GM12878 (cell line): Measurements from ENCODE around the gene ARRDC1. TPM values are rescaled to one million over a fixed set of nuclear protein-coding genes. Genes with fewer than 3 reads are reported as not detected.

ENCODE experiments used
- ATAC-seq: fragments of 200-7000 bp; cut with Tn5 transposase; 3 replicates; pipeline ENCODE4 v1.9.1; 2020; ENCODE audit warnings: mild to moderate bottlenecking, moderate library complexity
- BruUV-seq: library from RNA; stranded (reverse); fragments of 400-500 nt; replicated peaks from 2 replicates; lab custom pipeline; 2021; lab: Mats Ljungman, UMichigan
- CTCF ChIA-PET: fragments of 300-600 bp; sonication (Branson Sonifier 250); formaldehyde crosslinking; extraction: SDS; loops from one replicate; lab custom pipeline; 2021; ENCODE audit warnings: inconsistent platforms; lab: Yijun Ruan, JAX
- POLR2A ChIA-PET: fragments of 350-600 bp; formaldehyde crosslinking; extraction: SDS; loops from one replicate; lab custom pipeline; 2021; ENCODE audit warnings: inconsistent platforms; lab: Charles Lee
- RAD21 ChIA-PET: fragments of 300-600 bp; sonication (Branson Sonifier 250); formaldehyde crosslinking; loops from one replicate; lab custom pipeline; 2023; ENCODE audit warnings: antibody characterized with exemption; ENCODE audit not compliant: unreplicated experiment; lab: Charles Lee
- SMC1A ChIA-PET: fragments of 300-600 bp; sonication (Branson Sonifier 250); formaldehyde crosslinking; loops from one replicate; lab custom pipeline; 2023; ENCODE audit not compliant: unreplicated experiment, uncharacterized antibody; lab: Charles Lee
- DNase-seq: peaks from one replicate; pipeline ENCODE4 v3.0.0-alpha.2; 2011; ENCODE audit warnings: low read depth, low spot score
- FAIRE-seq: peaks from 3 replicates; lab custom pipeline; 2011; peaks lifted over from hg19 to GRCh38; lab: Jason Lieb, UNC
- H2AFZ ChIP-seq: 2 replicates; pipeline ENCODE4 v1.6.0; 2011; ENCODE audit warnings: low read depth, low read length, control low read depth; ENCODE audit not compliant: control insufficient read depth
- H3K27ac ChIP-seq: 2 replicates; pipeline ENCODE4 v1.5.1; 2011; ENCODE audit warnings: control low read depth; ENCODE audit not compliant: control insufficient read depth, insufficient read depth
- H3K27me3 ChIP-seq, 2 experiments: replicated peaks in 1 of 2; 2 replicates each; pipeline versions ENCODE4 v1.6.0 to v1.6.1; 2011; ENCODE audit warnings: low read length in 1 of 2; ENCODE audit not compliant: control insufficient read depth in 2 of 2, insufficient read depth in 2 of 2
- H3K36me3 ChIP-seq, 2 experiments: 2 replicates each; pipeline ENCODE4 v1.5.1; 2011; ENCODE audit warnings: low read length in 1 of 2; ENCODE audit not compliant: control insufficient read depth in 2 of 2, insufficient read depth in 2 of 2
- H3K4me1 ChIP-seq: 2 replicates; pipeline ENCODE4 v1.6.1; 2011; ENCODE audit warnings: mild to moderate bottlenecking, low read length, moderate library complexity, mixed read lengths; ENCODE audit not compliant: control insufficient read depth, insufficient read depth
- H3K4me2 ChIP-seq: 2 replicates; pipeline ENCODE4 v1.6.0; 2011; ENCODE audit warnings: control low read depth; ENCODE audit not compliant: control insufficient read depth, insufficient read depth
- H3K4me3 ChIP-seq: fragments of 200-600 bp; sonication (generic); 2 replicates; pipeline ENCODE4 v1.5.1; 2016
- H3K79me2 ChIP-seq: 2 replicates; pipeline ENCODE4 v1.6.0; 2011; ENCODE audit warnings: low read length; ENCODE audit not compliant: control insufficient read depth, insufficient read depth
- H3K9ac ChIP-seq: 2 replicates; pipeline ENCODE4 v1.8.0; 2011; ENCODE audit warnings: low read length, control low read depth, mixed read lengths; ENCODE audit not compliant: control insufficient read depth, insufficient read depth
- H3K9me3 ChIP-seq: replicated peaks from 3 replicates; pipeline ENCODE4 v1.5.1; 2011; ENCODE audit warnings: mild to moderate bottlenecking, low read length; ENCODE audit not compliant: control insufficient read depth, insufficient read depth
- H4K20me1 ChIP-seq: 2 replicates; pipeline ENCODE4 v1.6.0; 2011; ENCODE audit not compliant: control insufficient read depth, insufficient read depth
- BHLHE40 ChIP-seq, 2 experiments: fragments of 450-650 bp in 1 of 2; IDR thresholded peaks; 2 replicates each; pipeline ENCODE4 v1.6.1; 2011 to 2017; ENCODE audit warnings: low read depth in 2 of 2, borderline replicate concordance in 1 of 2, improper control_type of control experiment in 1 of 2, low read length in 1 of 2, mild to moderate bottlenecking in 1 of 2
- POLR2A ChIP-seq: IDR thresholded peaks from 2 replicates; pipeline ENCODE4 v1.6.1; 2011; ENCODE audit warnings: low read depth, mild to moderate bottlenecking, low read length
- RELA ChIP-seq: fragments of 450-650 bp; IDR thresholded peaks from 2 replicates; pipeline ENCODE4 v1.8.0; 2014; ENCODE audit warnings: borderline replicate concordance; ENCODE audit not compliant: partially characterized antibody
- TCF3 ChIP-seq: IDR thresholded peaks from 2 replicates; pipeline ENCODE4 v1.6.1; 2012; ENCODE audit warnings: low read depth, mild to moderate bottlenecking, low read length, borderline replicate concordance; ENCODE audit not compliant: insufficient read depth
- USF1 ChIP-seq: IDR thresholded peaks from 2 replicates; pipeline ENCODE4 v1.6.1; 2011; ENCODE audit warnings: borderline replicate concordance, low read depth, mild to moderate bottlenecking, moderate library complexity, mixed read lengths, low read length; ENCODE audit not compliant: insufficient read depth; ENCODE audit errors: extremely low read length
- YY1 ChIP-seq: IDR thresholded peaks from 2 replicates; pipeline ENCODE4 v1.6.1; 2011; ENCODE audit warnings: low read depth, mild to moderate bottlenecking, low read length
- WGBS: methylation state at CpG from one replicate; pipeline ENCODE4 v1.1.6; 2016; ENCODE audit warnings: low lambda C conversion rate; ENCODE audit not compliant: insufficient replicate concordance, insufficient coverage; ENCODE audit errors: missing lambda C conversion rate; 5-methylcytosine and 5-hydroxymethylcytosine counted together
- in situ Hi-C: fragments of 300-500 bp; cut with MboI; formaldehyde crosslinking; loops from 9 replicates; pipeline ENCODE4 v1.14.3; 2018; ENCODE audit warnings: mixed read lengths
- intact Hi-C: fragments of 100-400 bp; cut with micrococcal nuclease; formaldehyde crosslinking; loops from one replicate; pipeline ENCODE4 v1.14.2; 2022; ENCODE audit not compliant: unreplicated experiment
- polyA plus RNA-seq, 11 experiments: library from polyadenylated mRNA; depleted of rRNA in 4 of 11; unstranded in 6 of 11; stranded (reverse) in 5 of 11; fragments of >200 nt; fragmentation: Nextera tagmentation in 4 of 11; fragmentation: Illumina TruSeq in 1 of 11; extraction: Ambion mirVana in 4 of 11; extraction: Trizol in 1 of 11; gene quantifications; 1 replicate in 1 of 11; 2 replicates in 10 of 11; pipeline versions ENCODE4 v1.2.1 to v1.2.3, GENCODE V29; 2011 to 2016; ENCODE audit warnings: inconsistent platforms in 2 of 11, missing spikeins in 2 of 11, low read depth in 1 of 11
- total RNA-seq, 4 experiments: library from RNA; depleted of rRNA in 3 of 4; stranded (reverse); fragments of >200 nt in 3 of 4; fragmentation: Illumina TruSeq in 1 of 4; extraction: Trizol in 1 of 4; gene quantifications; 2 replicates each; pipeline versions ENCODE4 v1.2.1 to v1.2.3, GENCODE V29; 2013 to 2021

Gene ARRDC1
- total and polyA plus RNA-seq, 10 of the 15 experiments (the other 5 are each of a cell fraction or from before 2014, with no cell fraction given) = 0.23 to 34.4 (median 20.9) TPM

- Histone ChIP-seq H3K9ac (no peak overlapping the region), H3K9me3 (no peaks in the 10 kb centered on the region), H3K4me1 (peaks cover 5% of the 10 kb centered on the region), H3K4me2 (no peak overlapping the region), H2AFZ (no peak overlapping the region), H3K36me3 (peaks cover 2 to 7% of the 10 kb centered on the region in 2 experiments; a peak in 3 of 4 replicates), H4K20me1 (no peaks in the 10 kb centered on the region; the same call in 1 of the 2 replicates)
- ChIA-PET SMC1A (no interaction called here), RAD21 (no interaction called here), POLR2A (interaction anchor here (0.6 kb wide), 1 partner anchor 74 kb away, joined by 3 read pairs; no protein-coding TSS in a partner anchor)
- no TSS peak for BruUV-seq
- in situ Hi-C loops = no loop called here
- peak; percentile 56 for ATAC-seq
- 41% methylated on average over 21 of the region's 21 CpGs for WGBS
- no peak for FAIRE-seq
- no peak for DNase-seq
- TF ChIP-seq RELA (no peak), YY1 (0 out of 2 replicates have a peak, but pooled peaks have one; percentile 15), TCF3 (0 out of 2 replicates have a peak, but pooled peaks have one; percentile 42), BHLHE40 (IDR thresholded peaks at IDR 0.05; ENCODE audit: borderline replicate concordance in 1 of 2, low read depth in 2 of 2, low read length in 1 of 2) (peak in 1 of 2 experiments; percentile 79; a peak in 2 of 4 replicates), POLR2A (peak; percentile 18), USF1 (peak; percentile 79)
- TF ChIP-seq, all 136 proteins: peak for 5
- Histone ChIP-seq H3K4me3 (no peak overlapping the region), H3K79me2 (peaks cover 2% of the 10 kb centered on the region), H3K27me3 (no peaks in the 10 kb centered on the region), H3K27ac (no peak overlapping the region)
- intact Hi-C loops = no loop called here
- CTCF ChIA-PET = no interaction called here
Measured at GRCh38 chr9:137611623-137612609, 6.4 kb downstream of the ARRDC1 start.
